ENCODE measurements around the gene NUP98.

DNA sequence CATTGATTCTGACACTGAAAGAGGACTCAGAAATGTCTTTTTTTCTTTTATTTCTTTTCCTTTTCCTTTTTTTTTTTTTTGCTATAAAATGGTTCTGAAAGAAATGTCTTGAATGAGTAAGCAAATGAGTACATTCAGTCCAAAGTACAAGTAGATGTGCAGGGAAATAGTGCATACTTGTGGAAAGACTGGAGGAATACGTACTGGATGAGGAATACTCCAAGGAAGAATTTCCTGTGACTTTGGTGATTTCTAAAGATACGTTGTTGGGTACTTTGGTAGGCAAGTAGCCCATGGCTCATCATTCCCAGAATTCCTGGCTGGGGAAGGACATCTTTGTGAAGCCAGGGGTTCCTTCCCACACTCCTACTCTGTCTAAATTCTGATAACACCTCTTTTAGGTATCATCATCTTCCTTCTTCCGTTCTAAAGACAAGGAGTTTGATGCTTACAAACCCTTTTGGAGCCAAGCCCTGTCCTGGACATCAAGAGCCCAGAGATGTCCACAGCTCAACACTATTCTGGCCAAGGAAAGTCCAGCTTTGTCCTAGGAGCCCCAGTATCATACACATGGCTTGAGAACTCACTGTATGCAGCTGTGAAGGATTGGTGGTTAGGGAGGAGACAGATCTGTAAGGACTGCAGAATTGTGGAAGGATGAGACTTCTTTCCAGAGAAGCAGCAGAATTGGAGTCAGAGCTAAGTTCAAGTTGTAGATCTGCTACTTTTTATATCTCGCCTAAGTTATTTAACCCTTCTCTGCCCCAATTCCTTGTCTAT lies 4.8 kb upstream of the NUP98 start:
- TF ChIP-seq CTCF (conservative IDR thresholded peaks at IDR 0.05) (no peak), EZH2 (IDR thresholded peaks at IDR 0.05; ENCODE audit: low read depth) (no peak)
